Measurements from ENCODE around the gene COBLL1.

GRCh38 chr2:164840930-164841718 lies 499 bp downstream of the COBLL1 start:
- TF ChIP-seq CTCF (IDR thresholded peaks at IDR 0.05) = peak in 1 of 4 experiments; percentile 7
- TF ChIP-seq POLR2A (IDR thresholded peaks at IDR 0.05) = peak; percentile 11
